GM19397 (cell line): ENCODE data around the gene OR10A7.
"Not testable (repeated sequence)": the region's sequence is repeated elsewhere in the genome, so short reads cannot be mapped to it uniquely, and the experiment has no call there.

Experiments used
- ATAC-seq: cut with Tn5 transposase; IDR thresholded peaks from one replicate; pipeline ENCODE4 v1.9.1; 2021; ENCODE audit warnings: mild to moderate bottlenecking, moderate library complexity; ENCODE audit not compliant: unreplicated experiment

The OR10A7 gene, protein sequence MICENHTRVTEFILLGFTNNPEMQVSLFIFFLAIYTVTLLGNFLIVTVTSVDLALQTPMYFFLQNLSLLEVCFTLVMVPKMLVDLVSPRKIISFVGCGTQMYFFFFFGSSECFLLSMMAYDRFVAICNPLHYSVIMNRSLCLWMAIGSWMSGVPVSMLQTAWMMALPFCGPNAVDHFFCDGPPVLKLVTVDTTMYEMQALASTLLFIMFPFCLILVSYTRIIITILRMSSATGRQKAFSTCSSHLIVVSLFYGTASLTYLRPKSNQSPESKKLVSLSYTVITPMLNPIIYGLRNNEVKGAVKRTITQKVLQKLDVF

DNA sequence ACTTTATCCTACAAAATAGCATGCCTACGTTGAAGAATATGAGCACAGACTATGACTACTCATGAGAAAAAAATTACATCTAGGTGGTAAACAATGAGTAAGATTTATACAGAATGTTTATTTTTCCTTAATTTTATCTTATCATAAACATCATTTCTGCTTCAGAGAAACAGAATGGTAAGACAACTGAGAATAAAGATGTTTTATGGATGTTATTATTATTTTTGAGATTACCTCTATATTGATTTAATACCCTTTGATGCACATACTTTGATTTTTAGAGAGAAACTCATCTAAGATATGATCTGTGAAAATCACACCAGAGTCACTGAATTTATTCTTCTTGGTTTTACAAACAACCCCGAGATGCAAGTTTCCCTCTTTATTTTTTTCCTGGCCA, at the start of gene OR10A7:
OR10A7 (plus strand) TSS at position 301 of the 400 bp plus-strand sequence; CDS start at position 301, 0 bp downstream.
- no peak for ATAC-seq

DNA sequence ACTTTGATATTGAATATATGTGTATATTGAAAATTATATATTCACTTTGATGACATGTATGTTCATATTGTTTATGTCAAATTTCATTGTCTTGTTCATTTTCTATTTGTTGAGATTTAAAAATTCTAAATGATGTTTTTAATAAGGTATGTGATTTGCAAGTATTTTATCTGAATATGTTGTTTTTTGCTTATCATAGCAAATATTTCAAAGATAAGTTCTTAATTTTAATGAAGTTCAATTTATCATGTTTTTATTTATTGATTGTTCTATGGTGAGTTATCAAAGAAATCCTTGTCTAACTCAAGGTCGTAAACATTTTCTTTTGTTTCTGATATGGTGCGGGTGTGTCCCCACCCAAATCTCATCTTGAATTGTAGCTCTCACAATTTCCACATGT, 49.4 kb upstream of the OR10A7 start:
- no peak for ATAC-seq

DNA sequence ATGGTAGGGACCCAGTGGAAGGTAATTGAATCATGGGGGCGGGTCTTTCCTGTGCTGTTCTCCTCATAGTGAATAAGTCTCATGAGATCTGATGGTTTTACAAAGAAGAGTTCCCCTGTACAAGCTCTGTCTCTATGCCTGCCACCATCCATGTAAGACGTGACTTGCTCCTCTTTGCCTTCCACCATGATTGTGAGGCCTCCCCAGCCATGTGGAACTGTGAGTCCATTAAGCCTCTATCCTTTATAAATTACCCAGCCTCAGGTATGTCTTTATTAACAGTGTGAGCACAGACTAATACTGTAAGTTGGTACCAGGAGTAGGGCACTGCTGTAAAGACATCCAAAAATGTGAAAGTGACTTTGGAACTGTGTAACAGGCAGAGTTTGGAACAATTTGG, 49.0 kb upstream of the OR10A7 start:
- ATAC-seq = not testable (repeated sequence)

DNA sequence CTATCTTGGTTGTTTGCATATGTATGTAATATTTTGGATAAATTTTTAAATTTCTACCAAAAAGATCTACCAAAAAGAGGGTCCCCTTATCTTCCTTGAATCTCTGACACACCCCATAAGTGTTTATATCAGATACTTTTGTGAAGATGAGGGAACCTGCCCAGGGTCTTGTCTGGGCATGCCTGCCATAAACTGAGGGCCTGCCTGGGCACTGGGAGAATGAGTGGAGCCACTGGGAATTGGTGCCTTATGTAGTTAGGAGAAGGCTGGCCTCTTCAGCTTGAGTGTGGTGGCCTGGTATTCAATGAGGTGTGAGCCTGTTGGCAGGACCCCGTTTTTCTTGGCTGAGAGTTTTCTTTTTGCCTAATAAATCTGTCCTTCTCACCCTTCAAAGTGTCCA, 48.1 kb upstream of the OR10A7 start:
- no peak for ATAC-seq

DNA sequence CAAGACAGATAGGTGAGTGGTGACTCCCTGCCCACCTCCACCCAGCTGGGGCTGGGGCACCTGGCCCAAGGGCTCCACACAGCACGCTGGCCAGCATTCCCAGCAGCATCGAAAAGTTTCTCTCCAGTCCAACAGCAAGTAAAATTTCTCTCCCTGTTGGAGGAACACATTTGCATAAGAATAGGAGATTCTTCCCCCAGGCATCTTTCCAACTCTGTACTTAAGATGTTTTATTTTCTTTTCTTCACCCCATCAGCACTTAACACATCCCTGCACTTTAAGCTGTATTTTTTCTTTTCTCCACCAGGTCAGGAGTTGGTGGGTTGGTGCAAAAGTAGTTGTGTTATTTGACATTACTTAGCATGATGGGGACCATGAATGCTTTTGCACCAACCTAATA, 47.4 kb upstream of the OR10A7 start:
- ATAC-seq = no peak

DNA sequence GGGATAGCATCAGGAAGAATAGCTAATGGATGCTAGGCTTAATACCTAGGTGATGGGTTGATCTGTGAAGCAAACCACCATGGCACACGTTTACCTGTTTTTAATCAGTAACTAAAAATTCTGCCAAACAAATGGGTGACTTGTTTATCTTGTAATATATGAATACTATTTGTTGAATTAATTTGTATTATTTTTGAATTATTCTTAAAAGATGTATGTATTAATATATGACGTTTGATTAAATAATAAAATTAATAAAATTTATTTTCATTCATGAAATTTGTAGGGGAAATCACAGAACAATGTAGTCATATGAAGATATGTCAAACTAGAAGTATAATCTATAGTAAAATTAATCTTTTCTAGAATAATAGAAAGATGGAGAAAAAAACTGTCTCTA, 32.3 kb upstream of the OR10A7 start:
- ATAC-seq = no peak

DNA sequence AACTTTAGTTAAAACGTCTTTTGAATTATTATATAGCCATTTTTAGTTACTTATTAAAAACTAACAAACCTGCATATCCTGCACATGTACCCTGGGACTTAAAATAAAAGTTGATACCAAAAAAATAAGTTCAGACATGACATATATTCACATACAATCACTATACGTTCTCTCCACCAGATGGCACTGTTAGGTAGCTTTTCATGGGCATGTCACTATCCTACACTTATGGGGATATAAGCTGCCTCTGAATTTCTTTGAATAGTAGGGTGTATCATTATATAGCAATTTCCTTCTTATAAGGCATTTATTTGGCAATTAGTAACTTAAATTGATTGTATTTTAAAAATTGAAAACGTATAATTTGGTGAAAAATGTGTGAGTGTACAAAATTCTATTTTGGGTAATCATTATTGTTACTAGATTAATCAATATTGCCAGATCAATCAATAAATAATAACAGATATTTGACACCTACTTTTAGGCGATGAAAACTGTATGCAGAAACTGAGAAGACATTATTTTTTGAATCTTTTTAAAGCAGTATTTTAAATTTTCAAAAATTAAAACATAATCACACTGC, 31.8 kb upstream of the OR10A7 start:
- peak; percentile 66 for ATAC-seq

DNA sequence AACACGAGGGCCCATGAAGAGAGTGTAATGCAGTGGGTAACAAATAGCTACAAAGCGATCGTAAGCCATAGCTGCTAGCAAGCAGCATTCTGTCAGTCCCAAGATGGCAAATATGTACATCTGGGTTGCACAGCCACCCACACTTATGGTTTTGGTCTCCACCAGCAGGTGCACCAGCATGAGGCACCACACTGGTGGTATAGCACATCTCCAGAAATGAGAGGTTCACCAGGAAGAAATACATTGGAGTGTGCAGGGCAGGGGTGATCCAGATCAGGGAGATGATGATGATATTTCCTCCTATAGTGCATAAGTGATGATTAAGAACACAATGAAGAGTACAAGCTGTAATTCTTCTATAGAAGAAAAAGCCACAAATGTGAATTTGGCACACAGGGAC, 26.4 kb upstream of the OR10A7 start:
- ATAC-seq = no peak

DNA sequence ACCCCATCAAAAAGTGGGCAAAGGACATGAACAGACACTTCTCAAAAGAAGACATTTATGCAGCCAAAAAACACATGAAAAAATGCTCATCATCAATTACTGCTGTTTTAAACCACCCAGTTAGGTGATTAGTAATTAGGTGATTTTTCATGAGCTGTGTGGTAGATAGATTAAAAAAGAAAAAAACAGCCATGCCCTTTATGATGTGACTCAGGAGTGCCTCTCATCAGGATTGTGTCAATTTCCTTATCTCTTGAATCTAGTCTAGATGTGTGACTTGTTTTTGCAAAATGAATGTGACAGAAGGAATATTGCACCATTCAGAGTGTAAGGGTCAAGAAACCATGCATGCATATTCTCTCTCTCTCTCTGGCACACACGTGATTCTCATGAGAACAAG, 5.7 kb downstream of the OR10A7 start:
- no peak for ATAC-seq

DNA sequence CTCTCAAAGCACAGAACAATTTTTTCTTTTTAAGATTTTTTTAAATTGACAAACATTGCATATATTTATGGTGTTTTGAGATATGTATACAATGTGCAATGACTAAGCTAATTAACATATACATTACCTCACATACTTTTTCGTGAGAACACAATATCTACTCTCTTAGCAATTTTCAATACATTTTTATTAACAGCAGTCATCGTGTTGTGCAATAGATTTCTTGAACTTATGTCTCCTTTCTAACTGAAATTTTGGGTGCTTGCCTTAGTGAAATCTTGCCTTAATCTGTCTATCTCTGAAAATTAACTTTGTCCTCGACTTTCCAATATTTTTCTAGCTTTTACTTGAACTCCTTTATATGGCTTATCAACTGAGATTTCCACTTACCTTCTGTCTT, 6.8 kb downstream of the OR10A7 start:
- ATAC-seq = no peak

DNA sequence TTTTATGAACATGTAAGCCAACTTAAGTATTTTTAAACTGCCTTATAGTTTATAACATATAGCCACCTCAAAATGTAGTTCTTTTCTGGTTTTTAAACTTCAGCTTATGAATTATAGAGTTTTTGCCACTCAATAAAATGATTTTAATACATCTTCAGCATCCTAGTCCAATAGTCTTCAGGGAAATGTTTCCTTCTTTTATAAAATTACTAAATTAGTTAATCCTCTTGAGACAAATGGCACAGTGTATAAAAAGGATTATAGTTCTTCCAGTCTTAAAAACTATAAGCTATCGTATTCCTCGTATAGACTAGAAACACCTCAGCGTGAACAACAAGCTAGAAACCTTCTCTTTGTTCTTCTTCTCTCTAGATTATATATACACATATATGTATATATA, 23.5 kb downstream of the OR10A7 start, which contains the start of gene OR6C74:
OR6C74 (plus strand) TSS at position 301 of the 400 bp plus-strand sequence. CDS start 2,679 bp downstream, outside the sequence.
- no peak for ATAC-seq

DNA sequence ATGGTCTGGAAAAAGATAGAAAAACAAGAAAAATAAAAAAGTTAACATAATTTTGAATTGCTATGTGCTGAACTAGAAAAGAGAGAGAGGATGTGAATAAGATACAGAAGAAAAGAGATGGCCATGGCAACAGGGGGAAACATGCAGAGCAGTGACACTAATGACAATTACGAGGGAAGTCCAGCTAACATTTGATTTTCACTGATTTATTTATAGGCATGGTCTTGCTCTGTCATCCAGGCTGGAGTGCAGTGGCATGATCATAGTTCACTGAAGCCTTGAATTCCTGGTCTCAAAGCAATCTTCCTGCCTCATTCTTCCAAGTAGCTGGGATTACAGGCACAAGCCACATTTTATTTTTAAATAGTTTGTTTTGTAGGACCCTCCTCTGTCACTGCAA, 25.3 kb downstream of the OR10A7 start:
- no peak for ATAC-seq

DNA sequence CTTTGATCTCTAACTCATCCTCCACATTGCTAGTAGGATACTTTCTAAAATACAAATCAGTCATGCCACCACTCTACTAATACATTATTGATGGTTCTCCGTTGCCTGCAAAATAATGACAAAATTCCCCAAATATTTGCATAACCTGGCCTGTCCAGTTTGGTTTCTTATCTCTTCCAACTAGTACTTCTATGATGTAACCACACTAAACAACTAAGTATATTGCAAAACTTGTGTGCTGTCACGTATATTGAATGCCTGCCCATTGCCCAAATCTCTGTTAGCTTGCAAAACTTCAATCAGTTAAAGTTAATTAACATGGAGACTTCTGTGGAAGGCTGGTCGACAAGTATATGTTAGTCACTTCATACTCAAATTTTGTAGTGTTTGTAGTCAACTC, 30.1 kb downstream of the OR10A7 start:
- no peak for ATAC-seq

DNA sequence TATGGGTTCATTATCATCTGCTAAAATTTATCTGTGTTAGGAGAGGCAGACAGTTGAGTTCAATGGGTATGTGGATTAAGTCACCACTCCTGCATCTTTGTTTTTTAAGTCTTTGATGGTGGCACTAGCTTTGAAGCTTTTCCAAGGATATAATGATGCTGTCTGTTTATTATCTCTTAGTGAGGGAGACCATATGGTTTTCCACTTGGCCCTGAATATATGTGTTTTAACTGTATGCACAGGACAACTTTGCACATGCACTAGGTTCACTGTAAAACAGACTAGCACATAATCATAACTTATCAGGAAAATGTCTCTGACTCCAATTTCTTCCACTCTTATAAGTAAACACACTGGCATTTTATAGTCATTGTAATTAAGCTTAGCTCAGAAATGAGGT, 32.5 kb downstream of the OR10A7 start:
- ATAC-seq = no peak

DNA sequence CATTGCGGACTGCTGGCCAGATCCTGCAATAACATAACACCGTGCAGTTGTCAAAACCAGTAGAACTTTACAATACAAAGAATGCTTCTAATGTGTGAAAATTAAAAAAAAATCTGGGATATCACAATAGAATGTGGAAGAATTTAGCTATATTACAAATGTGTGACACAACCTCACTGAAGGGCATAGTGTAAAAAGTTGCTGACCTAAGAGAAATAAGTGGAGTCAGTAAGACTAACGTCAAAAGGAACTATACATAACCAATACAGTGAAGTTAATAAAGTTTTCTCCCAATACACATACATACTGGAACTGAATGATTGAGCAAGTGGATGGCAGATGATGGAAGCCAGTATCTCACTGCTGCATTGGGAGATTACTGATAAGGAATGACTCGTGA, 36.0 kb downstream of the OR10A7 start:
- no peak for ATAC-seq

DNA sequence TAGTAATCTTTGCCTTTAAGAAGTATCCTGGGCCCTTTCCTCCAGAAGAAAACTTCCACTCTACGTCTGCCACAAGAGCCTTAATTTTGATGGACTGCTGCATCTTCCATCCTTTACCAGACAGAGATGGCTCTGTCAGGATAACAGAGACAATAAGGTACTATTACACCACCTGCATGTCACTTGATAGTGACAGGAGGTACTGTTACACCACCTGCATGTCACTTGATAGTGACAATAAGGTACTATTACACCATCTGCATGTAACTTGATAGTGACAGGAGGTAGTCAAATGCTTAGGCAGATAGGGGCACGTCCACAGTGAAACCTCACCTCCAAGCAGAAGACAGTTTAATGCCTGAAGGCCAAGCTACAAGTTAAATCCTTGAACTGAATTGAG, 37.5 kb downstream of the OR10A7 start:
- no peak for ATAC-seq
